ENCODE measurements around the gene KRT9.
"Not testable (repeated sequence)": the region's sequence is repeated elsewhere in the genome, so short reads cannot be mapped to it uniquely, and the experiment has no call there.

The KRT9 gene

GRCh38 chr17:41571561-41572434, at the start of gene KRT9:
TSS of gene KRT9 (minus strand) at chr17:41572059. CDS start at chr17:41571992, 67 bp downstream.
- POLR2A ChIA-PET, result no interaction called here
- no peak for TF ChIP-seq TARDBP (IDR thresholded peaks at IDR 0.05)
- TF ChIP-seq NFRKB (IDR thresholded peaks at IDR 0.05), result no peak
- TF ChIP-seq LEF1 (IDR thresholded peaks at IDR 0.05; ENCODE audit: borderline replicate concordance), result no peak
- TF ChIP-seq ARNT (IDR thresholded peaks at IDR 0.05), result no peak
- no peak for TF ChIP-seq FOXA1 (IDR thresholded peaks at IDR 0.05)
- TF ChIP-seq SP1 (IDR thresholded peaks at IDR 0.05), result no peak
- no peak for TF ChIP-seq SUZ12 (IDR thresholded peaks at IDR 0.05)
- TF ChIP-seq PKNOX1 (IDR thresholded peaks at IDR 0.05), result no peak; the same call in 1 of the 2 replicates
- TF ChIP-seq FOXK2 (IDR thresholded peaks at IDR 0.05), result no peak
- no peak for TF ChIP-seq ZNF384 (IDR thresholded peaks at IDR 0.05)
- TF ChIP-seq BHLHE40 (IDR thresholded peaks at IDR 0.05; ENCODE audit: borderline replicate concordance), result no peak
- TF ChIP-seq FOXM1 (IDR thresholded peaks at IDR 0.05; ENCODE audit: borderline replicate concordance), result no peak
- TF ChIP-seq HDGF (IDR thresholded peaks at IDR 0.05; ENCODE audit: borderline replicate concordance), result no peak
- TF ChIP-seq L3MBTL2 (conservative IDR thresholded peaks at IDR 0.05), result no peak
- no peak for TF ChIP-seq CTBP1 (IDR thresholded peaks at IDR 0.05; ENCODE audit: borderline replicate concordance)
- no peak for TF ChIP-seq ELF4 (IDR thresholded peaks at IDR 0.05)
- CTCF ChIA-PET, result interaction anchor here (2.6 to 7.2 kb wide), 2 partner anchors 22 to 23 kb away, joined by 13 to 35 read pairs; no protein-coding TSS in a partner anchor
- DNase-seq (ENCODE audit: extremely low spot score), result no peak

- ChIA-PET CTCF (interaction anchor here (0.8 to 0.9 kb wide), 2 partner anchors 55 to 68 kb away, joined by 3 read pairs; no protein-coding TSS in a partner anchor), POLR2A (interaction anchor here (1.1 to 1.3 kb wide), 2 partner anchors 13 to 67 kb away, joined by 3 to 5 read pairs; partner anchors contain the start of gene EIF1)
These were observed 49.6 kb upstream of the KRT9 start for GRCh38 chr17:41621435-41621817.

GRCh38 chr17:41620583-41621434, 49.0 kb upstream of the KRT9 start:
- CTCF ChIA-PET, result interaction anchor here (0.8 to 0.9 kb wide), 4 partner anchors 26 to 69 kb away, joined by 3 to 4 read pairs (median 3); no protein-coding TSS in a partner anchor
- no peak for TF ChIP-seq SP1 (IDR thresholded peaks at IDR 0.05)
- no peak for TF ChIP-seq ARNT (IDR thresholded peaks at IDR 0.05)
- no peak for TF ChIP-seq CTBP1 (IDR thresholded peaks at IDR 0.05; ENCODE audit: borderline replicate concordance)
- TF ChIP-seq NFRKB (IDR thresholded peaks at IDR 0.05), result no peak
- TF ChIP-seq FOXM1 (IDR thresholded peaks at IDR 0.05; ENCODE audit: borderline replicate concordance), result no peak
- no peak for TF ChIP-seq L3MBTL2 (conservative IDR thresholded peaks at IDR 0.05)
- TF ChIP-seq SUZ12 (IDR thresholded peaks at IDR 0.05), result no peak
- no peak for TF ChIP-seq FOXK2 (IDR thresholded peaks at IDR 0.05)
- TF ChIP-seq TARDBP (IDR thresholded peaks at IDR 0.05), result no peak
- TF ChIP-seq BHLHE40 (IDR thresholded peaks at IDR 0.05; ENCODE audit: borderline replicate concordance), result no peak
- no peak for TF ChIP-seq ELF4 (IDR thresholded peaks at IDR 0.05)
- no peak for TF ChIP-seq FOXA1 (IDR thresholded peaks at IDR 0.05)
- no peak for TF ChIP-seq ZNF384 (IDR thresholded peaks at IDR 0.05)
- TF ChIP-seq PKNOX1 (IDR thresholded peaks at IDR 0.05), result no peak
- TF ChIP-seq HDGF (IDR thresholded peaks at IDR 0.05; ENCODE audit: borderline replicate concordance), result no peak
- no peak for TF ChIP-seq LEF1 (IDR thresholded peaks at IDR 0.05; ENCODE audit: borderline replicate concordance)
- DNase-seq (ENCODE audit: extremely low spot score), result no peak
- POLR2A ChIA-PET, result interaction anchor here (1.1 to 1.3 kb wide), 2 partner anchors 13 to 68 kb away, joined by 3 to 5 read pairs; partner anchors contain the start of gene EIF1

More at GRCh38 chr17:41621435-41621817, 49.6 kb upstream of the KRT9 start:
- DNase-seq (ENCODE audit: extremely low spot score), result not testable (repeated sequence)

- CTCF ChIA-PET, result interaction anchor here (0.8 to 0.9 kb wide), 2 partner anchors 27 to 43 kb away, joined by 3 to 4 read pairs; no protein-coding TSS in a partner anchor
- DNase-seq (ENCODE audit: extremely low spot score), result not testable (repeated sequence)
- POLR2A ChIA-PET, result interaction anchor here (1.1 to 1.3 kb wide), 2 partner anchors 14 to 68 kb away, joined by 3 to 5 read pairs; partner anchors contain the start of gene EIF1
These were observed 48.2 kb upstream of the KRT9 start for GRCh38 chr17:41619927-41620582.

GRCh38 chr17:41619036-41619926, 47.4 kb upstream of the KRT9 start:
- no peak for TF ChIP-seq ARNT (IDR thresholded peaks at IDR 0.05)
- no peak for TF ChIP-seq SP1 (IDR thresholded peaks at IDR 0.05)
- no peak for TF ChIP-seq SUZ12 (IDR thresholded peaks at IDR 0.05)
- no peak for TF ChIP-seq ELF4 (IDR thresholded peaks at IDR 0.05)
- no peak for DNase-seq (ENCODE audit: extremely low spot score)
- POLR2A ChIA-PET, result no interaction called here
- CTCF ChIA-PET, result no interaction called here

Data from HEK293T (cell line).